PC-9 (cell line): ENCODE data around the gene KATNB1.

Experiments
- EZH2 ChIP-seq: fragments of 200-600 bp; sonication (generic); IDR thresholded peaks from 2 replicates; pipeline ENCODE4 v1.8.0; 2017; ENCODE audit warnings: antibody characterized with exemption, low read depth
- TF ChIP-seq, protein P1 (sequence below): fragments of 200-600 bp; sonication (generic); conservative IDR thresholded peaks from 2 replicates; pipeline ENCODE4 v1.6.1; 2017; ENCODE audit warnings: mixed run types, antibody characterized with exemption, mild to moderate bottlenecking, moderate library complexity

DNA sequence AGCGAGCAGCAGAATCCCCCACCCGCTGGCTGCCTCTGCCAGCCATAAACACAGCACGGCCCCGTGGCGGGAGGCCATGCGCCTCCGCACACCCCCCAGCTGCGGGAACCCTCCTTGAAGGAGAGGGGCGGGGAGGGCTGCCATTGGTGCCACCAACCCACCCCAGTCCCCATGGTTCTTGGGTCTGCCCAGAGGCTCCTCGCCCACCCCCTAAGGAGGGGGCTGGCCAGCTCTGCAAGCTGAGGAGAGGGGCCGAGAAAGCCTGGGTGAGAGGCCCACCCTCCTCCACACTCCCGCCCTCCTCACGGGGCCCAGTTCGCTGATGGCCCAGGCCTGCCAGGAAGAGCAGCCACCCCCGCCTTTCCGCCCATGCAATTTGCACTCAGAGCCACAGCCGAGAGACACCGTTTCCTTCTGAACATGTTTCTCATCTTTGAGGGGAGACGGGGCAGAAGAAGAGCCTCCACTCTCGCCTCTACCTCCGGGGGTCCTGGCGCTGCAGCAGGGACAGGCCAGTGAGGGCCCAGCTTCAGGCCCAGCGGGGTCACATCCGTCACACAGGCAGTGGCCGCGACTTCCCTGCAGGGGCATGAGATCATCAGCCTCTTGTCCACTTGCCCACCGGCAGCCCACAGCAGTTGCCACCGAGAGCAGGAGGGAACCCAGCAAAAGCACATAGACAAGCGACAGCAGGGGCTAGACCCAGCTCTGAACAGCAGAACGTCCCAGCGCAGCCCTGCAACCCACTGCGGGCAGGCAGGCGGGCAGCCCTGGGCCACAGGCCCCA, 23.0 kb downstream of the KATNB1 start:
- TF ChIP-seq, protein P1, sequence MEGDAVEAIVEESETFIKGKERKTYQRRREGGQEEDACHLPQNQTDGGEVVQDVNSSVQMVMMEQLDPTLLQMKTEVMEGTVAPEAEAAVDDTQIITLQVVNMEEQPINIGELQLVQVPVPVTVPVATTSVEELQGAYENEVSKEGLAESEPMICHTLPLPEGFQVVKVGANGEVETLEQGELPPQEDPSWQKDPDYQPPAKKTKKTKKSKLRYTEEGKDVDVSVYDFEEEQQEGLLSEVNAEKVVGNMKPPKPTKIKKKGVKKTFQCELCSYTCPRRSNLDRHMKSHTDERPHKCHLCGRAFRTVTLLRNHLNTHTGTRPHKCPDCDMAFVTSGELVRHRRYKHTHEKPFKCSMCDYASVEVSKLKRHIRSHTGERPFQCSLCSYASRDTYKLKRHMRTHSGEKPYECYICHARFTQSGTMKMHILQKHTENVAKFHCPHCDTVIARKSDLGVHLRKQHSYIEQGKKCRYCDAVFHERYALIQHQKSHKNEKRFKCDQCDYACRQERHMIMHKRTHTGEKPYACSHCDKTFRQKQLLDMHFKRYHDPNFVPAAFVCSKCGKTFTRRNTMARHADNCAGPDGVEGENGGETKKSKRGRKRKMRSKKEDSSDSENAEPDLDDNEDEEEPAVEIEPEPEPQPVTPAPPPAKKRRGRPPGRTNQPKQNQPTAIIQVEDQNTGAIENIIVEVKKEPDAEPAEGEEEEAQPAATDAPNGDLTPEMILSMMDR: no peak
- no peak for TF ChIP-seq EZH2
